ENCODE data around the gene DDX10. TPM values are rescaled to one million over a fixed set of nuclear protein-coding genes. Genes with fewer than 3 reads are reported as not detected.

DDX10 gene
- total and polyA plus RNA-seq, 3 experiments from 2014 or later, result 17.5 to 51.6 (median 49.8) TPM

DNA sequence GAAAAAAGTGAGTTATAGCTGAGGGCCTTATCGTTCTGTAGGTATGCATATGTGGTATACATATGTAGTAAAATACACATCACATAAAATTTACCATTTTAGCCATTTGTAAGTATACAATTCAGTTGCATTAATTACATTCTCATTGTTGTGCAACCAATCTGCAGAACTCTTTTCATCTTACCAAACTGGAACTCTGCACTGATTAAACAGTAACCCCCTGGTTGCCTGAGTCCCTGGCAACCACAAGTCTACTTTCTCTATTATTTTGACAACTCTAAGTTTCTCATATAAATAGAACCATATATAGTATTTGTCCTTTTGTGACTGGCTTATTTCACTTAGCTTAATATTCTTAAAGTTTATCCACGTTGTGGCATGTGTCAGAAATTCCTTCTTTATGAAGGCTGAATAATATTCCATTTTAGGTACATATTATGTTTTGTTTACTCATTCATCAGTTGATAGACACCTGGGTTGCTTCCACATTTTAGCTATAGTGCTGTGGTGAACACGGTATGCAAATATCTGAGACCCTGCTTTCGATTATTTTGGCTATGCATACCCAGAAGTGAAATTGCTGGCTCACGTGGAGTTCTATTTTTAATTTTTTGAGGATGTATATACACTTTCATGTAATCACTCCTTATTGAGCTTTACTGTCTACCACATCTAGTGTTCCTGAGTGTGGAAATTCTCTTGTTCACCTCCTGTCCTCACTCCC is 1.6 kb upstream of the DDX10 start:
- Mint-ChIP-seq H3K27ac (peak overlapping the region in 2 of 8 donors; percentile 43 to 72), H3K36me3 (peaks cover 0 to 12% (median 2%) of the 10 kb centered on the region in 3 donors), H3K9me3 (no peaks in the 10 kb centered on the region), H3K4me1 (peaks cover 35 to 40% (median 38%) of the 10 kb centered on the region in 3 donors), H3K27me3 (no peaks in the 10 kb centered on the region), H3K4me3 (peak overlapping the region in 2 of 7 donors; percentile 13 to 98)
- Histone ChIP-seq H3K4me1 (ENCODE audit: insufficient read depth, low read length) (peaks cover 26% of the 10 kb centered on the region), H3K9me3 (ENCODE audit: low read length) (no peaks in the 10 kb centered on the region), H3K27ac (ENCODE audit: low read depth, low read length) (no peak overlapping the region), H3K4me3 (ENCODE audit: low read length) (no peak overlapping the region), H3K27me3 (ENCODE audit: insufficient read depth, low read length, poor library complexity, severe bottlenecking) (no peaks in the 10 kb centered on the region), H3K36me3 (ENCODE audit: insufficient read depth, low read length) (peaks cover 7% of the 10 kb centered on the region)
- CTCF ChIA-PET, result interaction anchor here (2.6 kb wide), 1 partner anchor 655 kb away, joined by 9 read pairs; the partner anchor contains the start of gene CUL5
- POLR2A ChIA-PET, result no interaction called here
- DNase-seq, result no peak

DNA sequence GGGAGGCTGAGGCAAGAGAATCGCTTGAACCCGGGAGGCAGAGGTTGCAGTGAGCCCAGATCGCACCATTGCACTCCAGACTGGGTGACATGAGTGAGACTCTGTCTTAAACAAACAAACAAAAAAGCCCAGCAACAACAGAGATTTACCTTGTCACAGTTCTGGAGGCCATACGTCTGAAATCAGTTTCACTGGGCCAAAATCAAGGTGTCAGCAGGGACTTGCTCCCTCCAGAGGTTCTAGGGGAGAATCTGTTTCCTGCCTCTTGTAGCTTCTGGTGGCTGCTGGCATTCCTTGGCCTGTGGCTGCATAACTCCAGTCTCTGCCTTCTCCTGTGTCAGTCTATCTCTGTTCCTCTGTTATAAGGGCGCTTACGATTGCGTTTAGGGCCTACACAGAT is 1.5 kb downstream of the DDX10 start:
- DNase-seq, result no peak
- Mint-ChIP-seq H3K4me1 (peaks cover 50 to 66% (median 64%) of the 10 kb centered on the region in 3 donors), H3K9me3 (no peaks in the 10 kb centered on the region), H3K27ac (peak overlapping the region in 7 of 8 donors; percentile 22 to 100 (median 77)), H3K36me3 (peaks cover 0 to 25% (median 4%) of the 10 kb centered on the region in 3 donors), H3K27me3 (no peaks in the 10 kb centered on the region), H3K4me3 (peak overlapping the region; percentile 98 to 100 (median 100))
- no peaks in the 10 kb centered on the region for H3K27me3 ChIP-seq (ENCODE audit: insufficient read depth, low read length, poor library complexity, severe bottlenecking)
- H3K9me3 ChIP-seq (ENCODE audit: low read length), result no peaks in the 10 kb centered on the region
- CTCF ChIA-PET, result interaction anchor here (1.3 kb wide), 1 partner anchor 667 kb away, joined by 4 read pairs; no protein-coding TSS in a partner anchor
- H3K4me1 ChIP-seq (ENCODE audit: insufficient read depth, low read length), result peaks cover 26% of the 10 kb centered on the region
- no peak overlapping the region for H3K4me3 ChIP-seq (ENCODE audit: low read length)
- POLR2A ChIA-PET, result no interaction called here
- peaks cover 7% of the 10 kb centered on the region for H3K36me3 ChIP-seq (ENCODE audit: insufficient read depth, low read length)
- no peak overlapping the region for H3K27ac ChIP-seq (ENCODE audit: low read depth, low read length)

DNA sequence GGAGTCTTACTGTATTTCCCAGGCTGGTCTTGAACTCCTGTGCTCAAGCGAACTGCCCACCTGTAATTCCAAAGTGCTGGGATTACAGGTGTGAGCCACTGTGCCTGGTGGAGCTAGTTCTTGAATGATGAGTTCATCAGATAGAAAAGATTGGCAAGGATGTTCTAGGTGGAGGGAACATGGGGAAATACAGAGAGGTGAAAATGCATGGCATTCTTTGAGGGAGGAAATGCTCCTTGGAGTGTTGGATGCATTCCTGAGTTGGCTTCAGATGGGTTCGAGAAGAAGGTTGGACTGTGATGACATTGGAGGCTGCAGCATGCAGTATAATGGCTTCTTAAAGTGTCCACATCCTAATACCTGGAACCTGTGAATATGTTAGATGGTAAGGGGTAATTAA is 4.4 kb downstream of the DDX10 start:
- POLR2A ChIA-PET, result no interaction called here
- peaks cover 0 to 35% (median 7%) of the 10 kb centered on the region in 3 donors for H3K36me3 Mint-ChIP-seq
- H3K27ac ChIP-seq (ENCODE audit: low read depth, low read length), result no peak overlapping the region
- H3K27me3 ChIP-seq (ENCODE audit: insufficient read depth, low read length, poor library complexity, severe bottlenecking), result no peaks in the 10 kb centered on the region
- H3K36me3 ChIP-seq (ENCODE audit: insufficient read depth, low read length), result peaks cover 7% of the 10 kb centered on the region
- H3K4me3 Mint-ChIP-seq, result no peak overlapping the region
- H3K4me1 ChIP-seq (ENCODE audit: insufficient read depth, low read length), result peaks cover 26% of the 10 kb centered on the region
- CTCF ChIA-PET, result no interaction called here
- no peak overlapping the region for H3K27ac Mint-ChIP-seq
- no peaks in the 10 kb centered on the region for H3K9me3 Mint-ChIP-seq
- no peaks in the 10 kb centered on the region for H3K27me3 Mint-ChIP-seq
- no peaks in the 10 kb centered on the region for H3K9me3 ChIP-seq (ENCODE audit: low read length)
- no peak overlapping the region for H3K4me3 ChIP-seq (ENCODE audit: low read length)
- H3K4me1 Mint-ChIP-seq, result peaks cover 57 to 79% (median 77%) of the 10 kb centered on the region in 3 donors
- DNase-seq, result no peak

DNA sequence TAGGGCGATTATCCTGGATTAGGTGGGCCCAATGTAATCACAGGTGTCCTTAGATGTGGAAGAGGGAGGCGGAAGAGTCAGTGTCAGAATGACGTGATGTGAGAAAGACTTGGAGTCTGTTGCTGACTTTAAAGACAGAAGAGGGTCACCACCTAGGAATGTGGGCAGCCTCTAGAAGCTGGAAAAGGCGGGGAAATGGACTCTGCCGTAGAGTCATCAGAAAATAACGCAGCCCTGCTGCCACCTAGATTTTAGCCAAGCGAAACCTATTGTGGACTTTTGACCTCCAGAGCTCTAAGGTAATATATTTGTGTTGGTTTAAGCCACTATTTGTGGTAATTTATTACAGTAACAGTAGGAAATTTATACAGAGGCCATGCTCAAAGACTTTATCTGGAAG is 4.8 kb downstream of the DDX10 start:
- Mint-ChIP-seq H3K9me3 (no peaks in the 10 kb centered on the region), H3K27ac (no peak overlapping the region), H3K27me3 (no peaks in the 10 kb centered on the region), H3K4me1 (peaks cover 53 to 75% (median 73%) of the 10 kb centered on the region in 3 donors), H3K4me3 (peak overlapping the region in 1 of 7 donors; percentile 18), H3K36me3 (peaks cover 0 to 37% (median 8%) of the 10 kb centered on the region in 3 donors)
- no peak for DNase-seq
- Histone ChIP-seq H3K4me3 (ENCODE audit: low read length) (no peak overlapping the region), H3K9me3 (ENCODE audit: low read length) (no peaks in the 10 kb centered on the region), H3K27ac (ENCODE audit: low read depth, low read length) (no peak overlapping the region), H3K36me3 (ENCODE audit: insufficient read depth, low read length) (peaks cover 7% of the 10 kb centered on the region), H3K4me1 (ENCODE audit: insufficient read depth, low read length) (peaks cover 26% of the 10 kb centered on the region), H3K27me3 (ENCODE audit: insufficient read depth, low read length, poor library complexity, severe bottlenecking) (no peaks in the 10 kb centered on the region)
- CTCF ChIA-PET, result no interaction called here
- POLR2A ChIA-PET, result no interaction called here

DNA sequence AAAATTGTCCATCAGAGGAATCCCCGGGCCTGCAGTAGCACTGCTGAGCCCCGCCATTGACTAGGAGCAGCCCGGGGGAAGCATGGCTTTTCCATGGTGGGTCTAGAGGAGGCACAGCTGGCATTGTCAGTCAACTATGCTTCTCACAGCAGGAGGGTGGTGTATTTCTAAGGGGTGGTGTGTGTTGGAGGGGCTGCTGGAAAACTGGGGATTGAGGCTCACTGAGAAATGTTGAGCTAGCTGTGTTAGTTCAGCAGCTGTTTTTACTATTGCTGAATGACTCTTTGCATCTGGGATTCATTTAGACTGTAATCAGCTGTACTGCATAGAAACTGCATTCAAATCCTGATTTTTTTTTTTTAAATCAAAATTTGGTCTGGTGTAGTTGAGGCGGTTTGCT is 5.6 kb downstream of the DDX10 start:
- Histone ChIP-seq H3K27me3 (ENCODE audit: insufficient read depth, low read length, poor library complexity, severe bottlenecking) (no peaks in the 10 kb centered on the region), H3K4me3 (ENCODE audit: low read length) (no peak overlapping the region), H3K9me3 (ENCODE audit: low read length) (no peaks in the 10 kb centered on the region), H3K36me3 (ENCODE audit: insufficient read depth, low read length) (peaks cover 7% of the 10 kb centered on the region), H3K4me1 (ENCODE audit: insufficient read depth, low read length) (peaks cover 26% of the 10 kb centered on the region), H3K27ac (ENCODE audit: low read depth, low read length) (no peak overlapping the region)
- DNase-seq, result no peak
- Mint-ChIP-seq H3K36me3 (peaks cover 0 to 38% (median 12%) of the 10 kb centered on the region in 3 donors), H3K4me3 (no peak overlapping the region), H3K27me3 (no peaks in the 10 kb centered on the region), H3K27ac (no peak overlapping the region), H3K4me1 (peaks cover 49 to 70% (median 67%) of the 10 kb centered on the region in 3 donors), H3K9me3 (no peaks in the 10 kb centered on the region)
- POLR2A ChIA-PET, result no interaction called here
- CTCF ChIA-PET, result no interaction called here

DNA sequence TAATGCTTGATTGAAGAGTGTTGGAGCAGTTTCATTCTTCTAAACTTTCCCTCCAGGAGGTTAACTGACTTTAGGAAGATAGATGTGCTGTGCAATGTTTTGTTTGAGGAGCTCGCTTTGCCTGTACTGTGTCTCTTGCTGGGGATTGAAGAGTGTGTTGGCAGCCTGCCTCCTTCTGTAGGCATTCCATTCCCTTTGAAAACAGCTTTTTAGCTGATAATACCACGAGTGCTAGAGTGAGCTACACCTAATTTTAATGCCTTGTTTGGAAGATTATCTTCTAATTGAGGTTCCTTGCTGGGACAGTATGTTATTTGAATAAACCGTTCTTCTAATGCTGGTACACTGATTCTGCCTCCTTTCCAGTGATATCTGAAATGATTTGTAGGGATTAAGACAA is 7.2 kb downstream of the DDX10 start:
- ChIA-PET POLR2A (no interaction called here), CTCF (no interaction called here)
- peaks cover 0 to 49% (median 16%) of the 10 kb centered on the region in 3 donors for H3K36me3 Mint-ChIP-seq
- no peak for DNase-seq
- H3K27me3 Mint-ChIP-seq, result no peaks in the 10 kb centered on the region
- Histone ChIP-seq H3K4me3 (ENCODE audit: low read length) (no peak overlapping the region), H3K27ac (ENCODE audit: low read depth, low read length) (no peak overlapping the region), H3K27me3 (ENCODE audit: insufficient read depth, low read length, poor library complexity, severe bottlenecking) (no peaks in the 10 kb centered on the region), H3K4me1 (ENCODE audit: insufficient read depth, low read length) (peaks cover 9% of the 10 kb centered on the region), H3K9me3 (ENCODE audit: low read length) (no peaks in the 10 kb centered on the region), H3K36me3 (ENCODE audit: insufficient read depth, low read length) (peaks cover 11% of the 10 kb centered on the region)
- H3K9me3 Mint-ChIP-seq, result no peaks in the 10 kb centered on the region
- H3K4me3 Mint-ChIP-seq, result no peak overlapping the region
- H3K27ac Mint-ChIP-seq, result peak overlapping the region in 4 of 8 donors; percentile 1 to 78 (median 24)
- peaks cover 33 to 54% (median 51%) of the 10 kb centered on the region in 3 donors for H3K4me1 Mint-ChIP-seq

DNA sequence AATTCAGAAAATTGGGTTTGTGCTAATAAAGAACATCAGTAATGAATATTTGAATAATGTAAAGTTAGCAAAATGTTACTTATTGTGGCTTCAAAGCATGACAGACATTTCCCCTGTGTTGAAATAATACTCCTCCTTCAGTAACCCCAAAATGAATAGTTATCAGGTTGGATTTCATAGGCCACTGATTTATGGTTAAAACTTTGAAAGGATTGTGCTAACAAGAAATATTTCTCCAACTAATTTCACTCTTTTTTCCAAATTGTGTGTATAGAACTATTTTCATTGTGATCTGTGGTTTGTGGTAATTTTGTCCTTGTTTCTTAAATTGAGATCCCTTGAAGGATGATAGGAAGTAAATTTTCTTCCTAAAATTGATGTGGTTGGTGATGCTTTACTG is 7.9 kb downstream of the DDX10 start:
- peaks cover 14% of the 10 kb centered on the region for H3K36me3 ChIP-seq (ENCODE audit: insufficient read depth, low read length)
- ChIA-PET POLR2A (no interaction called here), CTCF (no interaction called here)
- Mint-ChIP-seq H3K4me3 (no peak overlapping the region), H3K27ac (peak overlapping the region in 2 of 8 donors; percentile 7 to 66), H3K27me3 (no peaks in the 10 kb centered on the region), H3K4me1 (peaks cover 26 to 47% (median 44%) of the 10 kb centered on the region in 3 donors), H3K9me3 (no peaks in the 10 kb centered on the region), H3K36me3 (peaks cover 0 to 54% (median 18%) of the 10 kb centered on the region in 3 donors)
- no peaks in the 10 kb centered on the region for H3K9me3 ChIP-seq (ENCODE audit: low read length)
- no peaks in the 10 kb centered on the region for H3K27me3 ChIP-seq (ENCODE audit: insufficient read depth, low read length, poor library complexity, severe bottlenecking)
- no peak overlapping the region for H3K27ac ChIP-seq (ENCODE audit: low read depth, low read length)
- no peak overlapping the region for H3K4me3 ChIP-seq (ENCODE audit: low read length)
- H3K4me1 ChIP-seq (ENCODE audit: insufficient read depth, low read length), result peaks cover 3% of the 10 kb centered on the region
- no peak for DNase-seq

DNA sequence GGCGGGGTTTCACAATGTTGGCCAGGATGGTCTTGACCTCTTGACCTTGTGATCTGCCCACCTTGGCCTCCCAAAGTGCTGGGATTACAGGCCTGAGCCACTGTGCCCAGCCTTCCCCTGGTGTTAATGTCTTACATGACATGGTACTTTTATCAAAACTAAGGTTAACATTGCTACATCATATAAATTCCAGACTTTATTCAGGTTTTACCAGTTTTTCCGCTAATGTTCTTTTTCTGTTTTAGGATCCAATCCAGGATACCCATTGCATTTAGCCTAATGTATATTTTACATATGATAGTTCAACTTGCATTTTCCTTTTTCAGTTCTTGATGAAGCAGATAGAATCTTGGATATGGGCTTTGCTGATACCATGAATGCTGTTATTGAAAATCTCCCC is 14.2 kb downstream of the DDX10 start:
- ChIA-PET POLR2A (no interaction called here), CTCF (no interaction called here)
- Mint-ChIP-seq H3K4me3 (no peak overlapping the region), H3K4me1 (peaks cover 4 to 9% (median 8%) of the 10 kb centered on the region in 3 donors), H3K9me3 (no peaks in the 10 kb centered on the region), H3K27me3 (no peaks in the 10 kb centered on the region), H3K36me3 (peaks cover 4 to 79% (median 29%) of the 10 kb centered on the region in 3 donors), H3K27ac (no peak overlapping the region)
- Histone ChIP-seq H3K9me3 (ENCODE audit: low read length) (no peaks in the 10 kb centered on the region), H3K4me3 (ENCODE audit: low read length) (no peak overlapping the region), H3K27ac (ENCODE audit: low read depth, low read length) (no peak overlapping the region), H3K4me1 (ENCODE audit: insufficient read depth, low read length) (no peaks in the 10 kb centered on the region), H3K27me3 (ENCODE audit: insufficient read depth, low read length, poor library complexity, severe bottlenecking) (no peaks in the 10 kb centered on the region), H3K36me3 (ENCODE audit: insufficient read depth, low read length) (peaks cover 19% of the 10 kb centered on the region)
- DNase-seq, result no peak
